Suppressor macrophage treated with lipopolysaccharide for 1 hour (primary cell): Measurements from ENCODE around the gene CNIH3.
"Not testable (repeated sequence)": the region's sequence is repeated elsewhere in the genome, so short reads cannot be mapped to it uniquely, and the experiment has no call there.

Source experiments
- DNase-seq, 3 donors: peaks; one replicate each; pipeline ENCODE4 v3.0.0-alpha.2; 2020 to 2022

Gene CNIH3

DNA sequence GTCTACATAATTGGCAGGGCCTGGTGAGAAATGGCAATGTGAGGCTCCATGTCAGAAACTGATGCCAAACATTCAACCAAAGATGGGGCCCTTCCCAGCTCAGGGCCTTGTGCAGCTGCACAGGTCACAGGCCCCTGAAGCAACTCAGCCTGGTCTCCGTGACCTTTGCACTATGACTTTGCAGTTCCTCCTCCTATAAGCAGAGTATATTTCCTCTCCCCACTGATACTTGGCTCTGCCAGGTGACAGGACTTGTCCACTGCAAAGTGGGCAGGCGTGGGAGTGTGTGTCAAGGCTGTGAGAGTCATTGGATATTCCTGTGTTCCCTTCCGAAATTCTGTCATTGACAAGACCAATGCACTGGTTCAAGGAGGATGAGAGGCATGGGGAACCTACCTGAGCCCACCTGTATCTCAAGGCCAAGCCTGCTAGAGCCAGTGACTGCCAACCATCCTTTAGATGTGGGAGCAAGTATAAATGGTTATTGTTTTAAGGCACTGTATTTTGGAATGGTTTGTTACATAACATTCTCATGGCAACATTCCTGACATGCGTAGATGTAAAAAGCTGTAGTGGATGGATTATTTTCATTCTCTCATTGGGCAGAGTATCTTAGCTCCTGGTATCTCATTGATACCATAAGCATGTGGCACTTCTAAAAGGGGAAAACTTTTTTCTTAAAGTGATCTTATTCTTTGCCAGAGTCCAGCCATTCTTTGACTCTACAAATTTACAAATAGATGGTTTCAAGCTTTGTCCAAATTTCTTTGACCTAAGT lies 75.2 kb downstream of the CNIH3 start:
- DNase-seq, result peak in 2 of 3 donors; percentile 46 to 60

DNA sequence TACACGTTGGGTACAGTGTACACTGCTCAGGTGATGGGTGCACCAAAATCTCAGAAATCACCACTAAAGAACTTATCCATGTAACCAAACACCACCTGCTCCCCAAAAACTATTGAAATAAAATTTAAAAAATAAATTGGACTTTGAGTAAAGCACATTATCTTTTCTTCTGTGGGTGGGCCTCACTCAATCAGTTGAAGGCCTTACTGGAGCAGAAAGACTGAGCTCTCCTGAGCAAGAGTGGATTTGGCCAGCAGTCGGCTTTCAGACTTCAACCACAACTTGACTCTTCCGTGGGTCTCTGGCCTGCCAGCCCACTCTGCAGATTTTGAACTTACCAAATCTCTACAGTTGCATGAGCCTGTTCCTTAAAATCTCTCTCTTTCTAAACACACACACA lies 78.9 kb downstream of the CNIH3 start:
- DNase-seq, result no peak

DNA sequence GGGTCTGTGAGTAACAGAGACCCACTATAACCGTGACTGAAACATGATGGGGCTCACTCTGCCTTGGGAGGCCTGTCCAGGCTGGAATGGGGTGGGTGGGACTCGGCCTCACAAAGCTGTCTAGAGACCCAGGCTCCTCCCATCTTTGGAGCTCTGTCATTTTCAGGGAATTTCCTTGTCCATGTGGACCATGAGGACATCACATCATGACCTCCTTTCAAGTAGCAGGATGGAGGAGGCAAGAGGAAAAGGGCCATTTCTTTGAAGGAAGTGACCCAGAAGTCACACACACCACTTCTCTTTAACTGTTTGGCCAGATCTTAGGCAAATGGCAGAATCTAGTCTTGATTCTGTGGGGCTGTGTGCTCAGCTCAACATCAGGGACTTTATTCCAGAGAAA lies 79.9 kb downstream of the CNIH3 start:
- DNase-seq, result peak; percentile 38 to 70 (median 62)

DNA sequence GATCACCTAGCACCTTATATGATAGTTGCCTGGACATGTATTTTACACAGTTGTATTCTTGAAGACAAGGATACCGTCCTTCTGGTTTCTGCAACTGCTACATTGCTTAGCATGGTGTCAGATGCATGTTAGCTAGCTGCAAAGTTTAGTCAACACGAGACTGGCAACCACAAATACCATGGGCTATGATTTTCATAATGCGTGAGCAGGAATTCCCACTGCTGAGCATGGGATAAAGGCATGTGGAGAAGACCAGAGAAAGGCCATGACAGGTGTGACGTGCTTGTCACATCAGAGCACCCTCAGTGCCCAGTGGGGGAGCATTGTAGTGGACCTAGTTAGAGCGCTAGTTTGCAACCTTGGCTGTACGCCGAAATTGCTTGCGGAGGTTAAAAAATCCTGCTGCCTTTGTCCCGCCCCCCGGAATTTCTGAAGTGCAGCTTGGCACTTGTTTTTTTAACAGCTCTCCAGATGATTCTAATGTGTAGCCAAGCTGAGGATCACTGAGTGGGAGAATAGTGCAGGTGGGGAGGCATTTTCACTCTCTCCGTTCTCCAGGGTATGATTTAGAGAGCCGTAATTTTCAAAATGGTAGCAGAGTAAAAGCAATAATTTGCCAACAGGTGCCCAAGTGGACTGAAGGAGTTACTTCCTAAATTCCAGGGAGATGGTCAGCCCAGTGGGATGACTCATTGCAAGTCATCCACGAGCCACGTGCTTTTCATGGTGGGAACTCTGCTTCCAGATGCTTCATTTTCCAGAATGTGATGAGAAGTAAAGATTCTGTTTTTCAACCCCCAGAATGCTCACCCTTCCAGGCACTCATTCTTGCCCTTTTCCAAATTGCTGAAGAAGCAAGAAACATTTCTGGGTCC lies 81.0 kb downstream of the CNIH3 start:
- DNase-seq, result peak; percentile 68 to 81 (median 70)

DNA sequence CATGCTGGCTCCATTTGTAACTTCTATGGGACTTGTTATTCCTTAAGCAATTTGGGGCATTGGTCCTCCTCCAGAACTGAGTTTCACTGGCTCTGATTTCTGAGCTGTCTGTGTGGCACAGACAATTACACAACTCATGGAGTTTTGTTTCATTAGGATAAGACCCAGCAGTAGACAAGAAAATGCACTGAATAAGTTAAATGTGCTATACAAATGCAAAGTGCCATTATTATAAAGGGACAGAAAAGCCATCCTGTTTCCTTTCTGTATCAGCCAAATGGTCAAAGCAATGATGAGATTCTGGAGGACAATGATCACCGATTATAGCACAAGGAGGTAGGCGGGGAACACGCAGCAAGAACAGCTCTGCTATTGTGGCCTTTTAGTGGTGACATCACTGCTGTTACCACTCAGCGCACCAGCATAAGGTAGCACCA lies 81.9 kb downstream of the CNIH3 start:
- DNase-seq, result peak in 2 of 3 donors; percentile 24 to 31

DNA sequence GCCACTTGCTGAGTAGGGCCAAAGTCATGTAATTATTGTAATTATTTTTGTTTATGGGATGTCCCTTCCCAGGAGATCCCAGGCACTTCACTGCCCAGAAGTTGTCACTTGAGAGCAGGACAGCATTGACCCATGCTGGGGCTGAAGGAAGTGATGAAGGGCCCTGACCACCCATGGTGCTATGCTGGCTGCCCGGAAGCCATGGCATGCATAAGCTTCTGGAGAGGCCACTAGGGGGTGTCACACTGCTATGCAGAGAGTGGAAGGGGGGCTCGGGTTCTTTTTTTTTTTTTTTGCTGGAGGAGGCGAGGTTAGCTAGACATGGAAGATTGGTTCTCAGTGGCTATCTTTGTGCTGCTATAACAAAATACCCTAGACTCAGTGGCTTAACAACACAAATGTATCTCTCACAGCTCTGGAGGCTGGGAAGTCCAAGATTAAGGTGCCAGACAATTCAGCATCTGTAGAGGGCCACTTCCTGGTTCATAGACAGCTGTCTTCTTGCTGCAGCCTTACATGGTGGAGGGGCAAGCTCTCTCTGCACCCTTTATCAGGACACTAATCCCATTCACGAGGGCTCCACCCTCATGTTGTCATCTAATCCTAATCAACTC lies 84.9 kb downstream of the CNIH3 start:
- DNase-seq, result peak in 1 of 3 donors; percentile 36

DNA sequence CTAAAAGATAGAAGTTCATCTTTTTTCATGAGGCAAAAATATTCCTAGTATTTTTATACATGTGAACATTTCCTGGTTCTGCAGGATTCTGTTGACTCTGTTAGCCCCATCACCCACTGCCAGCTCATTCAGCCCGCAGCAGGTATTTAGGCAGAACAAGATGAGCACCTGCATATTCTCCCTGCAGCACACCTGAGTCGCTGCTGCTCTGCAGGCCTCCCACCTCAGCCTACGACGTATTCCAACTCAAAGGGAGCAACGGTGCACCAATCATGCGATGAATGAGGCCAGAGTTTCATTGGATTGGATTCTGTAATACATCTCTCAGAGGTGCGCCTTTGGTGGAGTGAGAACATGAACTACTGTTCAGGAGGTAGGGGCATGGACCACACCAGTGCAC lies 87.6 kb downstream of the CNIH3 start:
- DNase-seq, result no peak

DNA sequence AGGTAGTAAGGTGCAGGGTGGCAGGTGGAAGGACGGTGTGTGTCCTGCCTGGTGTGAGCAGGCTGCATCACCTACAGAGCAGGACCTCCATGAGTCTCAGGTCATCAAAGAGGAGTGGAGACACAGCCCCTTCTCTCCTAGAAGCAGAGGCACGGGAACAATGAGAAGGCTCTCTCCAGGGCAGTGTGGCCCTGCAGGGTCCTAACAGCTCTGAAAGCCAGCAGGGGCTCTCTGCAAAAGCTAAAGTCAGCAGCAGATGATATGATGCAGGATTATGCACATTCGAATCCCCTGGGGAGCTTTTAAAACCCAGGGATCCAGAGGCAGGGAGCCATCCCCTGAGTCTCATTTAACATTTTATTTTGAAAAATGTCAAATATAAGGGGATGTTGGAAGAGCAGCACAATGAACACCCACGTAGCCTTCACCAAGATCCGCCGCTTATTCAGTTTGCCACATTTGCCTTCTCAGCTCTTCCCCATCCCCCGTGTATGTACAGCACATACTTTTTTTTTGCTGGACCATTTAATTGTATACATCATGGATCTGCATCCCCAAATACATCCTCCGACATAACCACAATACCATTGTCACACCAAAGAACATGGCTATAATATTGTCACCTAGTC lies 88.1 kb downstream of the CNIH3 start:
- no peak for DNase-seq

DNA sequence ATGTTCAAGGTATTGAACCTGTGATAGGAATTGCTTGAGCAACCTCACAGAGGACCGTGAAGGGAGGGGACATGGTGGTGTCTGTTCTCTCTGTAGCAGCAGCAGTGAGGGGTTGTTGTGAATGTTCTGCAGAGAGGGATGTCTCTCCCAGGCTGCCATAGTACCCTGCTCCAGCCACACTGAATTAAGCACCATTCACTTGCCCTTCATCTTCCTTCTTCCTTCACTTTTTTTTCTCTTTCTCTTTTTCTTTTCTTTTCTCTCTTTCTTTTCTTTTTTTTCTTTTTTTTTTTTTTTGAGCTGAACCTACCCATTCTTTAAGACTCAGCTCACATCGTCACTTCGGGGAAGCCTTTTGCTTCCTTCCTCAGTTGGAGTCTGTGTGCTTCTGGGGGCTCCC lies 89.5 kb downstream of the CNIH3 start:
- no peak for DNase-seq

DNA sequence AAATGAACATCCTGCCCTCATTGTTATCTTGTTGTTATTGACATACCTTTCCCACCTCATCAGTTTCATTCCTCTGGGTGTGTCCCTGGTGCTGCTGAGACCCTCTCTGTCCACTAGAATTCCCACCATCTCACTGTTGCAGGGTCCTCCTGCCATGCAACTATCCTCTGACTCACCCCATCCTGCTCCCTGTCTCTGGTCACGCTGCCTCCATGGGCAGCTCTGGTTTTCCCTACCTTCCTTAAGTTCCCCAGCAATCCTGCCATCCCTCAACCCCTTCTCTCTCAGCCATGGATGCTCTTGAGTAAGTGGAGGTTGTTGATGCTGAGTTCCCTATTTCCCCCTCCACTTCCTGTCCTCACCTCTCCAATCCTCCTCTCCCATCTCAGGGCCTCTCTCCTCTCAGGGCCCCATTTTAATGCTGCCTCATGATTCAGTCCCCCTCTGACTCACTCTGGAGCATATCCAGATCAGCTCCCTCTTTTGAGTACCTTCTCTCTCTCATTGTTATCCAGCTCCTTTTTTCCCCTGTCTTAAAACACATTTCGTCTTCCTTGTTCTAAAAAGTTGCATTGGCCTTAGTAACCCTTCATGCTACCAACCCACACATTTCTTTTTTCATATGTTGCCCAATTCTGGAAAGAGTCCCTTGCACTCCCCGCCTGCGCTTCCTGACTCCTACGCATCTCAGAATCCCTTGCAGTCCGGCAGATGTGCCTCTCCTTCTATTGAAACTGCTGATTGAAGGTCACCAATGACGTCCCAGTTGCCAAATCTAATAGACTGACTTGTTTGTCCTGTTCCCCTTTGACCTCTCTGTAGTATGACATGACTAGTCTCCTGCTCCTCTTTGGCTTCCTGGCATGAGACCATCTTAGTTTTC lies 92.0 kb downstream of the CNIH3 start:
- peak; percentile 91 to 96 (median 92) for DNase-seq

DNA sequence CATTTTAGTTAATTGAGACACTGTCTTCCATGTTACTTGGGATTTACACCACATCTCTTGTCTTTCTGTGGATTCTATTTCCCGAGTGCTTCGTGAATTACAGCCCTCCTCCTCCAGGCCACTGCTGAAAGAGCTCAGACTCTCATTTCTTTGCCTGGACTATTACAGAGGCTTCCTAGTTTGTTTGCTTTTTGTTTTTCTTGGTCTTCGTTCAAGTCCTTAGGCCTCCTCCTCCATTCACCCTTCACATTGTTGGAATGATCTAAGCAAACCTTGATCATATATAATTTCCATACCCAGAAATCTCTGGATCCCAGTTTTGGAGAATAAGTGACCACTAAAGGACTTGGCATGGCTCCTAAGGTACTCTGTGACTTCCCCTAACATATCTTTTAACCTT lies 94.1 kb downstream of the CNIH3 start:
- no peak for DNase-seq

DNA sequence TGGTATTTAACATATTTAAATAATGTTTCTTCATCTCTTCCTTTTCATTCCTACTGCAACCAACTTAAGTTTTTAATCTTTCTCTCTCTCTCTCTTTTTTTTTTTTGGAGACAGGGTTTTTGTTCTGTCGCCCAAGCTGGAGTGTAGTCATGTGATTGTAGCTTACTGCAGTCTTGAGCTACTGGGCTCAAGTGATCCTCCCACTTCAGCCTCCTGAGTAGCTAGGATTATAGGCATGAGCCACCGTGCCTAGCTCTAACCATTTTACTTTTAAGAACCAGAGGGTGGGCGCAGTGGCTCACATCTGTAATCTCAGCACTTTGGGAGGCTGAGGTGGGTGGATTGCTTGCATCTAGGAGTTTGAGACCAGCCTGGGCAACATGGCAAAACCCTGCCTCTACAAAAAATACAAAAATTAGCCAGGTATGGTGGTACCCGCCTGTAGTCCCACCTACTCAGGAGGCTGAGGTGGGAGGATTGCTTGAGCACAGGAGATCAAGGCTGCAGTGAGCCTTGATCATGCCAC lies 95.2 kb downstream of the CNIH3 start:
- not testable (repeated sequence) for DNase-seq

DNA sequence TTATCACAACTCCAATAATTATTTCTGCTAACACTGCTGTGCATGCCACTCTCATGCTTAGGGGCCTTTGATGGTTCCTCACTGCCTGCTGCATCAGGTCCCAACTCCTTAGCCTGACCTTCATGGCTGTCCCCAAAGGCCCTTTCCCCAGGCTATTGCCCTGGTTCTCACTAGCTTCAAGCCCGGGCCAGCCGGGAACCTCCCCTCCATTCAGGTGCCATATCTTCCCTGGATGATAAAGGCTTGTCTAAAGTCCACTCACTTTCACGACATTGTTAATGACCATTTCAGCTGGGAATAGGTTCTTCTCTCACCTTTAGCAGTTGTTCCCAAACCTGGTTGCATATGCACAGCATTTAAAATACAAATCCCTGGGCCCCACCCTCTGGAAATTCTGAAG lies 95.8 kb downstream of the CNIH3 start:
- no peak for DNase-seq

DNA sequence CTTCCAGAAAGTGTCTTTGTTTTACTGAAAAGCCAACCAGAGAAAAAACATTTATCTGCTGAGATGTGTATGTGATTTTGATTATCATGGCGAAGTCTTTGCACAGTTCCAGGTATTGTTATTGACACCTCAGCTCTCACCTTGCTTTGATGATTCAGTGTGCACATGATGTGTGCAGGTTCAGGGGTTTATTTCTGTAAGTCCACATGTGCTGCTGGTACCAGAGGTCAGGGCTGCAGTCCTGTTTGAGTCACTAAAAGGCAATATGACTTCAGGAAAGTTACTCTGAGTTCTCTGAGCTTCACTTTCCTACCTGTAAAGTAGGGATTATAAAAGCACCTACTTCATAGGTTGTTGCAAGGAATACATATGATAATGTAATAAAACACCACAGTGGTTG lies 97.1 kb downstream of the CNIH3 start:
- no peak for DNase-seq

DNA sequence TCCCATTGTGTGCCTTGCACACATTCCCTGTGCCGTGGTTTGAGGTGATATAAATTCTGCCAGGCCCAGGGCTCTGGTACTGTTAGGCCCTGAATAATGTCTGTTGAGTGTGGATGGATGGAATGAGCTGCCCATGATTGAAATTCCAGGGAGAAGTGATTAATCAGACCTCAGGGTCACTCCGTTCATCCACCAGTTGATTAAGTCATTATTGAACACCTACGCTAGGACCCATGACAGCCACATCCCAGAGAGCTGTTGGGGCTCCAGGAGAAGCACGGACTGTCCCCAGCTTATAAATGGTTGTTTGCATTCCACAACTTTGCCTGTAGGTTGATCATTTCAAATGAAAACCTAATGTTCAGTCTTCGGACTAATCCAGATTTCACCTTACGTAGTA lies 98.4 kb downstream of the CNIH3 start:
- no peak for DNase-seq

DNA sequence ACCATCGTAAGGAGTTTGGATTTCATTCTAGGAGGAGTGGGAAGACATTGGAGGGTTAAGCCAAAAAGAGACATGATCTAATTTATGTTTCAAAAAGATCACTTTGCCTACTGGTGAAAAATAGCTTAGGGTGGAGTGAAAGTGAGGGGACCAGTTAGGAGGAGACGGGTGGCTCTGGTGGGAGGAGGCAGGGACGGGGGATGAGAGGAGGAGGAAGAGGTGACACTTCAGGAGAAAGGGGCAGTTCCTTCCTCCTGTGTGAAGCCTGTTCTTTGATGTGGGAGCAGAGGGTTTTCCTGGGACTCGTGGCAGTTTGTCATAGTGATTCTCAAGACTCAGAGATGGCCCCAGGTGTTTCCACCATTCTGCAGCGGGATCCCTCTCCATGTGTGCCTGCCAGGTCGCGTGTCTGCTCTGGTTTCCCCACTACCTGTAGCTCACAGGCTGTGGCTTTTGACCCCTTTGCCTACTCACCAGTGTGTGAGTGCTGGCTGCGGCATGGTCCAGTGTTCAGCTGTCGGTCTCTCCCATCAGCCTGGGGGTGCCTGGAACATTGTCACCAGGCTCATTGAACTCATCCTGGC lies 102.4 kb downstream of the CNIH3 start:
- DNase-seq, result no peak

DNA sequence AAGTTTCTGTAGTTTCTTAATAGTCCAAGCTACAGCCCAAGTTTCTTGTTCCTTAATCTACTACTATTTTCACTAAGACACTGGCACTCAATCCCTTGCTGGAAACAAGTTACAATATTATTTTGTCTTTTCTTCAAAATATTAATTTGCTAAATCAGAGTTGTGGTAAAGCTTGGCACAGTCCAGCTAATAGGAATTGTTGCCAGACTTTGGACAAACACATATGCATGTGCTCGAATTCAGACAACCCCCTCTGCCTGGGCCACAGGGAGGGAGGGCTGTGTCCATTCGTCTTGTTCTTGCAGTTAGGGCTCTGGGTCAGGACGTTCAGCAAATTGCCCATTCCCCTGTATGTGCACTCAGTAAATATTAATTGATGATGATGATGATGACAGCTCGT lies 103.6 kb downstream of the CNIH3 start:
- DNase-seq, result no peak

DNA sequence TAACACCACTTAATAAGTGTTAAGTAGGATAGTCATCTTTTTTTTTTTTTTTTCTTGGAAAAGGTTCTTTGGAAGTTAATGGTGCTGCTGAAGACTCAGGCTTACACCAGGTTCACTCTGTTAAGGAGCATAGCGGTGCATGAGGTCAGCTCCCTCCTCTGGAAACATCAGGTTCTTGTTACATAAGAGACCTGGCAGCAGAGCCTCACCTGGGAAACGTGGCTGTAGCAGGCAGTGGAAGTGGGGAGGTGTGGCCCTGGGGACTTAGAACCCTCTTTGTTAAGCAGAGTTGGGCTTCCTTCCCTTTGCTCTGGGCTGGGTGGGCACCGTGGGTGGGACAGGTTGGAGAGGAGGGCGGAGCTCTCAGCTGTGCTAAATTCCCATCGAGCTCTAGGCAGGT lies 104.1 kb downstream of the CNIH3 start:
- DNase-seq, result no peak

DNA sequence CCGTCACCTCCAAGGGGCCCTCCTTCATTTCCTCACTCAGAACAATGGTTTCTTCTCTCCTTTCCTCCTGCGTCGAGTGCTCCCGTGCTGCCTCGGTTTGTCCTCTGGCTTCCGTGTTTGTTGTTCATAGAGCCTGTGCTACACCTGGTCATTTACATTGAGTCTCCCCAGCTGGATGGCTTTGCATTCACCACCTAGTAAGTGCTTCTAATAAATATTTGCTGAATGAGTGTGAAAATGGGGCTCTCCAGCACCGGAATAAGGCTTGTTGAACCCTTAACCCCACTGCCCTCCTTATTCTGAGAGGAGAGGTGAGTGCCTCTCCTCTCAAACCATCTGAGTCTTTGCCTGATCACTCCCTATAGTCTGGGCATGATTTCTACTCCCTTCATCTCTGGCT lies 104.9 kb downstream of the CNIH3 start:
- no peak for DNase-seq

DNA sequence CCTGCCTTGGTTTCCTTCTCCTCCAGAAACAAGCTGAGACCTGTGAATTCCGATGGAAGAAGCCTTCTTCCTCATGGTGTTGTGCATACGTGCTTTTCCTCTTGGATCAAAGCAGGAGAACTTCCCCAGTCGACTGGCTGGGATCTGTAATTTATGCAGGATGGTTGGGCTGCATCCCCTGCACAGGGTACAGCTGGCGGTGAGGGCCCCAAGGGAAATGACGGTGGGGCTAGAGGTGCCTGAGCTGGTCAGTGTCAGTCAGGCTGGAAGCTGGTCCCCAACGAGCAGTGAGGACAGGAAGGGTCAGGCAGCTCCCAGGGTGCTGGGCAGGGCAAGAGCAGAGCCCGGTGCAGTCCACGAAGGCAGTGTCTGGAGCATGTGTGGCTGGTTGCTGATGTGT lies 106.7 kb downstream of the CNIH3 start:
- DNase-seq, result no peak

DNA sequence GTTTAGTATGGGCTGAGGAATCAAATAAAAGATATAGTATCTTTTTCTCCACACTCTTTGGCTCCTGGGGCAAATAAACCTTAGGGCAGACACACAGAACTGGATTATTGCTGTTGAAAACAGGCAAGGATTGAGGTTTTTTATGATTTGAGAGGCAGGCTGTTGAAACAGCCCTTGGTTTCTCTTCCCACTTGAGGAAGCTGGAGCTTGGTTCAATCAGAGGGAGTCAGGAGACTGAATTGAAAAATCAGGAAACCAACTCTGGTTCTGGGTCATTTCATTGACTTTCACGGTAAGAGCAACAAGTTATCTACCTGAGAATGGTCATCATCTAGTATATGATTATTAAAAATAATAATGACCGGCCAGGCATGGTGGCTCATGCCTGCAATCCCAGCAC lies 108.4 kb downstream of the CNIH3 start:
- DNase-seq, result peak; percentile 28 to 34 (median 32)
